B cell (primary cell): ENCODE data around the gene GYPE.
"Not testable (repeated sequence)": the region's sequence is repeated elsewhere in the genome, so short reads cannot be mapped to it uniquely, and the experiment has no call there.

Experiments
- EZH2 ChIP-seq: IDR thresholded peaks from 2 replicates; pipeline ENCODE4 v1.6.1; 2012; ENCODE audit warnings: borderline replicate concordance, low read depth, mild to moderate bottlenecking, moderate library complexity, low read length; ENCODE audit not compliant: insufficient read depth, poor library complexity, severe bottlenecking
- TF ChIP-seq, protein P1 (sequence below): fragments of 200-600 bp; IDR thresholded peaks from one replicate; pipeline ENCODE4 v1.8.0; 2022; ENCODE audit warnings: antibody characterized with exemption, mild to moderate bottlenecking

DNA sequence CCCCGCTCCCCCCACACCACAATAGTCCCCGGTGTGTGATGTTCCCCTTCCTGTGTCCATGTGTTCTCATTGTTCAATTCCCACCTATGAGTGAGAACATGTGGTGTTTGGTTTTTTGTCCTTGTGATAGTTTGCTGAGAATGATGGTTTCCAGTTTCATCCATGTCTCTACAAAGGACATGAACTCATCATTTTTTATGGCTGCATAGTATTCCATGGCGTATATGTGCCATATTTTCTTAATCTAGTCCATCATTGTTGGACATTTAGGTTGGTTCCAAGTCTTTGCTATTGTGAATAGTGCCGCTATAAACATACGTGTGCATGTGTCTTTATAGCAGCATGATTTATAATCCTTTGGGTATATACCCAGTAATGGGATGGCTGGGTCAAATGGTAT is 11.1 kb upstream of the GYPE start:
- TF ChIP-seq, protein P1, sequence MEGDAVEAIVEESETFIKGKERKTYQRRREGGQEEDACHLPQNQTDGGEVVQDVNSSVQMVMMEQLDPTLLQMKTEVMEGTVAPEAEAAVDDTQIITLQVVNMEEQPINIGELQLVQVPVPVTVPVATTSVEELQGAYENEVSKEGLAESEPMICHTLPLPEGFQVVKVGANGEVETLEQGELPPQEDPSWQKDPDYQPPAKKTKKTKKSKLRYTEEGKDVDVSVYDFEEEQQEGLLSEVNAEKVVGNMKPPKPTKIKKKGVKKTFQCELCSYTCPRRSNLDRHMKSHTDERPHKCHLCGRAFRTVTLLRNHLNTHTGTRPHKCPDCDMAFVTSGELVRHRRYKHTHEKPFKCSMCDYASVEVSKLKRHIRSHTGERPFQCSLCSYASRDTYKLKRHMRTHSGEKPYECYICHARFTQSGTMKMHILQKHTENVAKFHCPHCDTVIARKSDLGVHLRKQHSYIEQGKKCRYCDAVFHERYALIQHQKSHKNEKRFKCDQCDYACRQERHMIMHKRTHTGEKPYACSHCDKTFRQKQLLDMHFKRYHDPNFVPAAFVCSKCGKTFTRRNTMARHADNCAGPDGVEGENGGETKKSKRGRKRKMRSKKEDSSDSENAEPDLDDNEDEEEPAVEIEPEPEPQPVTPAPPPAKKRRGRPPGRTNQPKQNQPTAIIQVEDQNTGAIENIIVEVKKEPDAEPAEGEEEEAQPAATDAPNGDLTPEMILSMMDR: not testable (repeated sequence)
- not testable (repeated sequence) for TF ChIP-seq EZH2
